AG09309 (cell line): ENCODE results near the gene CCDC136.

Source experiments
- DNase-seq: peaks from one replicate; pipeline ENCODE4 v3.0.0-alpha.2; 2010; ENCODE audit warnings: low read depth
- H3K4me3 ChIP-seq: 2 replicates; pipeline ENCODE4 v1.5.1; 2011; ENCODE audit warnings: mild to moderate bottlenecking, low read depth, low read length, moderate library complexity; ENCODE audit not compliant: control insufficient read depth
- CTCF ChIP-seq: IDR thresholded peaks from 2 replicates; pipeline ENCODE4 v1.5.1; 2011; ENCODE audit warnings: mild to moderate bottlenecking, low read depth, low read length, inconsistent platforms; ENCODE audit not compliant: insufficient read depth, control insufficient read depth; ENCODE audit errors: missing control alignments

CCDC136 gene

GRCh38 chr7:128785738-128786137 lies 6.0 kb upstream of the CCDC136 start:
- TF ChIP-seq CTCF, result no peak
- no peak overlapping the region for H3K4me3 ChIP-seq
- no peak for DNase-seq

GRCh38 chr7:128788446-128789412 lies 3.0 kb upstream of the CCDC136 start:
- H3K4me3 ChIP-seq, result no peak overlapping the region
- no peak for TF ChIP-seq CTCF
- no peak for DNase-seq

- no peak for TF ChIP-seq CTCF
- DNase-seq, result no peak
- H3K4me3 ChIP-seq, result peak overlapping the region; percentile 95
Observed at GRCh38 chr7:128790315-128791041, 1.3 kb upstream of the CCDC136 start.

- peak overlapping the region; percentile 95 for H3K4me3 ChIP-seq
- no peak for DNase-seq
- no peak for TF ChIP-seq CTCF
Observed at GRCh38 chr7:128791972-128792327, 182 bp downstream of the CCDC136 start.

- DNase-seq, result no peak
- H3K4me3 ChIP-seq, result peak overlapping the region; percentile 95; the same call in 1 of the 2 replicates
- no peak for TF ChIP-seq CTCF
Observed at GRCh38 chr7:128792471-128793180, 858 bp downstream of the CCDC136 start.

GRCh38 chr7:128793181-128793547 lies 1.4 kb downstream of the CCDC136 start:
- no peak for TF ChIP-seq CTCF
- H3K4me3 ChIP-seq, result no peak overlapping the region
- DNase-seq, result no peak
